Measurements from ENCODE around the gene FTCD. TPM values are rescaled to one million over a fixed set of nuclear protein-coding genes. Genes with fewer than 3 reads are reported as not detected.

Gene FTCD
- total and polyA plus RNA-seq, 10 donors = 0.35 to 2.8 (median 0.81) TPM; not detected in 5

- Histone ChIP-seq H3K36me3 (no peaks in the 10 kb centered on the region), H3K27ac (no peak overlapping the region), H3K9me3 (no peaks in the 10 kb centered on the region), H3K27me3 (replicated peaks in 1 of 7) (peaks cover 0 to 38% (median 0%) of the 10 kb centered on the region in 7 donors), H3K4me3 (no peak overlapping the region), H3K4me1 (no peaks in the 10 kb centered on the region)
- TF ChIP-seq POLR2A (IDR thresholded peaks at IDR 0.05) (no peak), POLR2AphosphoS5 (IDR thresholded peaks at IDR 0.05) (no peak), CTCF (IDR thresholded peaks at IDR 0.05 in 8 of 11, conservative IDR thresholded peaks at IDR 0.05 in 3 of 11) (no peak)
- 67 to 80% (median 70%) methylated on average over 5 to 7 of the region's 7 CpGs for WGBS, 5 donors
- no peak for DNase-seq
- intact Hi-C loops (cut with DNase I; ENCODE audit: low total_unique reads) = no loop called here
Measured at GRCh38 chr21:46135782-46136395, 19.5 kb downstream of the FTCD start.

GRCh38 chr21:46131838-46132651 lies 23.3 kb downstream of the FTCD start:
- 95 to 97% (median 96%) methylated on average over 49 to 85 of the region's 85 CpGs for WGBS, 5 donors
- peaks cover 0 to 16% (median 2%) of the 10 kb centered on the region in 6 donors for H3K36me3 ChIP-seq
- H3K9me3 ChIP-seq = no peaks in the 10 kb centered on the region
- no peak for DNase-seq
- peaks cover 0 to 9% (median 0%) of the 10 kb centered on the region in 6 donors for H3K4me1 ChIP-seq
- intact Hi-C loops (cut with DNase I; ENCODE audit: low total_unique reads) = no loop called here
- TF ChIP-seq CTCF (IDR thresholded peaks at IDR 0.05 in 8 of 11, conservative IDR thresholded peaks at IDR 0.05 in 3 of 11) (no peak), POLR2AphosphoS5 (IDR thresholded peaks at IDR 0.05) (peak in 2 of 3 donors; percentile 54 to 69)
- peaks cover 0 to 9% (median 0%) of the 10 kb centered on the region in 7 donors for H3K27me3 ChIP-seq (replicated peaks in 1 of 7)
- H3K27ac ChIP-seq = no peak overlapping the region
- no peak overlapping the region for H3K4me3 ChIP-seq

GRCh38 chr21:46131588-46131837 lies 23.9 kb downstream of the FTCD start:
- Histone ChIP-seq H3K27ac (no peak overlapping the region), H3K4me1 (peaks cover 0 to 9% (median 0%) of the 10 kb centered on the region in 6 donors), H3K36me3 (peaks cover 0 to 21% (median 5%) of the 10 kb centered on the region in 6 donors), H3K4me3 (no peak overlapping the region), H3K9me3 (no peaks in the 10 kb centered on the region), H3K27me3 (replicated peaks in 1 of 7) (peaks cover 0 to 4% (median 0%) of the 10 kb centered on the region in 7 donors)
- no peak for TF ChIP-seq CTCF (IDR thresholded peaks at IDR 0.05 in 8 of 11, conservative IDR thresholded peaks at IDR 0.05 in 3 of 11)
- no peak for TF ChIP-seq POLR2AphosphoS5 (IDR thresholded peaks at IDR 0.05)
- TF ChIP-seq POLR2A (IDR thresholded peaks at IDR 0.05) = no peak
- 79 to 94% (median 92%) methylated on average over 3 to 4 of the region's 4 CpGs for whole genome bisulfite sequencing, 5 donors
- intact Hi-C loops (cut with DNase I; ENCODE audit: low total_unique reads) = no loop called here
- DNase-seq = no peak

GRCh38 chr21:46130831-46131587 lies 24.4 kb downstream of the FTCD start:
- Histone ChIP-seq H3K4me3 (no peak overlapping the region), H3K36me3 (peaks cover 0 to 26% (median 10%) of the 10 kb centered on the region in 6 donors), H3K27ac (no peak overlapping the region), H3K27me3 (replicated peaks in 1 of 7) (no peaks in the 10 kb centered on the region), H3K4me1 (peaks cover 0 to 9% (median 0%) of the 10 kb centered on the region in 6 donors), H3K9me3 (no peaks in the 10 kb centered on the region)
- intact Hi-C loops (cut with DNase I; ENCODE audit: low total_unique reads) = no loop called here
- peak; percentile 57 for DNase-seq
- peak in 1 of 3 donors; percentile 37 for TF ChIP-seq POLR2AphosphoS5 (IDR thresholded peaks at IDR 0.05)
- TF ChIP-seq CTCF (IDR thresholded peaks at IDR 0.05 in 8 of 11, conservative IDR thresholded peaks at IDR 0.05 in 3 of 11) = no peak
- TF ChIP-seq POLR2A (IDR thresholded peaks at IDR 0.05) = no peak
- 71 to 84% (median 76%) methylated on average over 14 to 22 of the region's 22 CpGs for WGBS, 5 donors
